Activated T-cell treated with anti-CD3 and anti-CD28 coated beads for 4 hours (primary cell): ENCODE results near the gene TTC28.

ENCODE experiments used
- DNase-seq: peaks from one replicate; pipeline ENCODE4 v3.0.0-alpha.2; 2020

Gene TTC28

DNA sequence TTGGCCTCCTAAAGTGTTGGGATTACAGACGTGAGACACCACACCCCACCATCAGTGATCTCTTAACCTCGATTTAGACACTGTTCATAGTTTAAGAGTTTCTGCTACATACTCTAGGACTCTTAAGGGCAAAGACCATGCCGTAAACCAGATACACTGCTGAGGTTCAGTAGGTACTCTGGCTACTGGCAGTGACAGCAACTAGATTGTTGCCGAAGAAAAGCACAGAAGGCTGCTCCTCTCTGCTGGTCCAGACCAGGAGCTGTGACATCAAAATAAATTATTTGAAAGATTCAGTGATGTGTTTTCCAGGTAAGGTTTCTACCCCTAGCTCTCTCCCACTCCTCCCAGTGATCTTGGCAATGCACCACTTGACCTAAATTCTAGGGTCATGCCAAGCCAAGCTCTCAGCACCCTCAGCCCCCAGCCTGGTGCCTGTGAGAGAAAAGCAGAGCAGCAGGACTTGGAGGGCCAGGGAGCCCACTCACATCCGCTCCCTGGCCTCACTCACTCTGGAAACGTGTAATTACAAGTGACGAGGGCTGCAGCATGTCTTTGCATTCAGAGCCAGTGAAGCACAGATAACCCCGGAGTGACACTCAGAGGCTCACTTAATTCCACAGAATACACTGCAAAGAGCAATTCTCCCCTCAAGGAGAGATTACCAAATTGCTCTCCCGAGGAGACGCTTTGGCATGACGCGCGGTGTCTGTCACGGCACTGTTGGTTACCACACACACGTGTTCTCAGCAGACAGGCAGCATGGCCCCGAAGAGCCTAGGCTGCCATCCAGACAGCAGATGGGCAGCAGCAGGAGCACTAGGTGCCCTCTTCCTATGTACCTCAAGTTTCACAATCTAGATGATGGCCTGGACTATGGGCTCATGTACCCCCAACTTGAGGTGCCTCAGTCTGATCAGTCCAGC lies 663.7 kb downstream of the TTC28 start:
- no peak for DNase-seq

DNA sequence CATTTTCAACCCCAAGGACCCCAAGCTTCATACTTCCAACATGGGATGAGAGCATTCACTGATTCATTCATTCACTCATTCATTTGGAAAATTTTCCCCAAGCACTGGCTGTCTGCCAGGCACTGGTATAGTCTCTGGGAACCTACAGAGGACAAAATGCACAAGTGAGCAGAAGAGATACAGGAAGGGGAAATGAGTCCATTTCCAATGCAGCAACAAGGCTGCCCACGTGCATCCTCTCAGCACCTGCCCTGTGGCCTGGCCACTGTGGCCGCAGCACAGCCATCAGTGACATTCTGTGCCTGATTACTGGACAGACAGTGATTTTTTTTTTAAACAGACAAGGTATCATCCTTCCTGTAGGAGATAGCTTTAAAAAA lies 664.6 kb downstream of the TTC28 start:
- no peak for DNase-seq

DNA sequence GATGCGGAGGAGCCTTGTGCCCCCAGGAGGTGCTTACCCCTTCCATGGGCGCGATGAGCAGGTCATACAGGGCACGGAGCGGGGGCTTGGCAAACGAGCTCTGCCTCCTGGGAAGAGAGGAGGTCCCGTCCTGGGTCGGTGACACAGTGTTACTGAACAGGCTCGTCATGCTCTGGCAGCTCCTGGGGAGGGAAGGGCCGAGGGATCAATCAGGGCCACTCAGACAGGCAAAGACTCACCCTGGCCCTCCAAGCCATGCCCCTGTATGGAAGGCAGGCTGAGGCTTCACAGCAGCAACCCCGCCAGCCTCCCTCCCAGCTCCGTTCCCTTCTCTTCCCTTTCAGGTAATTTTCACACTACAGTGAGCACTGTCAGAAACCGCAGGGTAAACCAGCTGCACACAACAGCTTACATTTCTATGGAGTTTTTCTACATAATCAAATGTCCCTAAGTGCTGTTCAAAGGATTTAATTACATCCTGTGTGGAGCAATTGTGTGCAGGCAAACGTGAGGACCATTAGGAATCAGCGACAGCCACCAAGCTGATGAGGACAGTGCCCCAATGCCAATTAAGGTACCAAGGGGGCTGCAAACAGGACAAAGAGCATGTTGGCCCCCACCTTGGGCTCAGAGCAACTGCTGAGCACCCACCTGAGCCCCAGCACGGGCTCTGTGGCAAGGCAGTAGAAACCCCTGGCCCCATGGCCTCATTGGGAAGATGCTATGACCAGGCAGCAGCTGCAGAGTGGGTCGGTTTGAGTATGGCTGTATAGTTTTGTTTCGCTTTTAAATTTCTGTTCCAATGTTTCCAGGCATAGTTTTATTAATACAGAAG lies 665.2 kb downstream of the TTC28 start:
- no peak for DNase-seq

DNA sequence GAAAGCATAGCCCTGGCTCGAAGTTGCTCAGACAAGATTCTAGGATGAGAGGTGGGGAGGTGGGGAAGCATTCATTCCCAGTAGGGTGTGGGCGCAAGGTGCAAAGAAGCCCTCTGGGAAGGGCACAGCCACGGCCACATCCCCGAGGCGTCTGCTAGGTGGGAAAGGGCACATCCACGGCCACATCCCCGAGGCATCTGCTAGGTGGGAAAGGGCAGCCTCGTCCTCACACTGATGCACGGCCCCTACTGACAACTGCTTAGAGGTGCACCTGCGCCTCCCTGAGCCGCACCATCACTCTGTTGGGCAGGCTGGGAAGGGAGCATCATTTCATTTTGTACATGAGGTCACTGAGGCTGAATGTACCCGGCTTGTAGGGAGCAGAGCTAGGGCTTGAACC lies 666.0 kb downstream of the TTC28 start:
- no peak for DNase-seq

DNA sequence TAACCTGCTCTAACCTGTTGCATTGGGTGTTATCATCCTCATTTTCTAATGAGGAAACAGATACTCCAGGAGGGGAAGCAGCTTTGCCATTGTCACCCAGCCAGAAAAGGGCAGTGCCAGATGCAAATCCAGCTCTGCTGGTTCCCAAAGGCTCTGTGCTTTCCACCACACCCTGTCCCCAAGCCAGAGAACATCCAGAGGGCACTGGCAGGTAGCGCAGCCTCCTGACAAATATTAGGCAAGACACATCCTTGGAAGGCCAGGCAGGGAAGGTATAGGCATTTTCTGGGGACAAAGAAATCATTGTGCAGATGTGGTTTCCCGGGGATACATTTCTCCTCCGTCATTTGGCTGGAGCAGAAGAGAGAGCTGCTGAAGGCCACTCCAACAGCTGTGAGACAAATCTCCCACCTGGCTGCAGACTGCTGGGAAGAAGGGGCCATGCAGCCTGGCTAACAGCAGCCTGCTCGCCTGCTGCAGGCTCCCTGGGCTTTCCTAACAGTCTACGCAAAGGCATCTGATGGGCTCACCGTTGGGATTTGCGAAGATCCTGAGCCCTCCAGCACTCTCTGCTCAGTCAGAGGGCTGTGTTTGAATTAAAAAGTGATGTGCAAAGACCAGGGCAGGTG lies 666.7 kb downstream of the TTC28 start:
- DNase-seq: no peak

DNA sequence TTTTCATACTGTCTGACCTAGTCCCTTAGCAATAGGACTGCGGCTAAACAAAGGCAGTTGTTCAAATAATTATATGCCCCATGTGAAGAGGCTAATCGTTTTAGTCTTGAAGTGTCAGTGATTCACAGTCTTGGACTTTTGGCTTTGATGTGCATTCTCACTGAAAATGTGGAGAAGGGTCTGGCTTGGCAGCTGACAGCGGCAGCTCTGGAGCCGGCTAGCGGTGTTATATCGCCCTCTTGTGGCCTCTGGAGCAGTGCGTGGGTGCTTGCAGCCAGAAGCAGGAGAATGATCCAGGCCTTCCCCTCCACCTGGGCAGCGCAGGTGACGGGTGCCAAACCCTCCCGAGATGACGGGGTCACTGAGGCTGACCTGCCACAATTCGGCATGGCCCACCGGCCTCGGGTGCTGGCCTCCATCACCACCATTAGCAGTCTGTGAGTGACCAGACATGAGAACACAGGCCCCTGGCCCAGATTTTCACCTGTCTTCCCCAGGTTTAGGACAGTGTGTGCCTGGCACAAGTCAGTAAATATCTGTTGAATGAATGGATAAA lies 670.3 kb downstream of the TTC28 start:
- peak; percentile 66 for DNase-seq

DNA sequence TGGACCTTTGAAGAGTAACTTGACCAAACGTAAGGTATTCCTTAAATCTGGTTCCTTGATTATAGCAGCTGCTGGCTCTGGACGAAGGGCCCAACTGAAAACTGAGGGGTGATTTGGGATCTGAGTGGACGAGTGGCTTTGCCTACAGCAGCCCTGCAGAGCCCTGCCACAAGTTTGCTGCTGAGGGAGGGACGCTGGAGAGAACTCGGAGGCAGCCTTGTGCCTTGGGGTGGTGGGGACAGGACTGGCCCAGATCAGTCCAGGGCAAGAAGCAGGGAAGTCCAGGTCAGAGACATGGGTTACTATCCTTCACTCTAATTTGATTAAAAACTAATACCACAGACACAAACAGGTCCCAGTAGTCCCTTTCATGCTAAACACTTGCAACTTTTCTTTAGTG lies 671.0 kb downstream of the TTC28 start:
- no peak for DNase-seq

DNA sequence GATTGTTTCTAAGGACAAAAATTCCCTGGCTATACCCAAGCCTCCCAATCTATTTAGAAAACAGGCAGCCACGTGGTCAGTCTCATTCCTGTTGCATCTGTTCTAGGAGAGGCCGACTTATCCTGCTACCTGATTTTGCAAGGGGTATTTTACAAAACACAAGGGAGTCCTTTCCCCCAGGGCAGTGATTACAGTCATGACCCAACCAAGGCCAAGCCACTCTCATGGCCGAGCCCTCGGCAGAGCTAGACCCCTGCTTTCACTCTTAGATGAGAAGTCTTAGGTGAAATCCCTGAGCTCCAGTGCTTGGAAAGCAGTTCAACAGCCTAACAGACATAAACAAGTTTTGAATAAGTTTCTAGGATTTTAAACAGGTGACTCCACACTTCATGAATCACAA lies 671.6 kb downstream of the TTC28 start:
- no peak for DNase-seq

DNA sequence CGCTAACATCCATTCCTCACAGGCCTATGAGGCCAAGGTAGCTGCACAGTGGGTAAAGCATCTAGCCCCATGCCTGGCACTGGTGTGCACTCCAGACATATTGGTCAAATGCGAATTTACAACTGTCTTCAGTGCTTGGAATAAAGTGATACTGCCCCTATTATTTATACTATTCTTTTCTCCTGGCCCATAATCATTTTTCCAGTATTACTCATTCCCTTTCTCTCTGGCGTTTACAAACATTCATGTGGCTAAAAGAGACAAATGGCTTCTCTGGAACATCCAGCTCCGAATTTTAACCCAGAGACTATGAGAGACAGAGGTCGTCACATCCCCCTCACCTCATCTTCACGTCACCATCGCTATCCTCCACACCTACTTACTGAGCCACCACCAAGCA lies 673.4 kb downstream of the TTC28 start:
- no peak for DNase-seq

DNA sequence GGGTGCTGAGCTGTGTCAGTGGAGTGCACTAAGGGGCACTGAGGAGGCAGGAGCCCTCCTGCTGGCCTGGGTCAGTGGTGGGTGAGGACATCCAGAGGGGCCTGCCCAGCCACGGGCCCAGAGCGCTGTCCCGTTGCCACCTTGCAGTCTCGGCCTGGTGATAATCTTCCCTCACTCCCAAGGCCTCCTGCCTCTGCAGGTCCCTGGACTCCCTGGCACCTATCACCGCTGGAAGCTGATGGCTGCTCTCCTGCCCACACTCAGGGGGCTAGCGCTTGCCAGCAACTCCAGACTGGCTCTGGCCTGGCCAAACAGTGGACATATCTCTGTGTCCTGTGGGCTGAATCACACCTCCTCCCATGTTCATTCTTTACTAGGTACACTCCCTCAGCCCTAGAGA lies 674.1 kb downstream of the TTC28 start:
- DNase-seq: no peak

DNA sequence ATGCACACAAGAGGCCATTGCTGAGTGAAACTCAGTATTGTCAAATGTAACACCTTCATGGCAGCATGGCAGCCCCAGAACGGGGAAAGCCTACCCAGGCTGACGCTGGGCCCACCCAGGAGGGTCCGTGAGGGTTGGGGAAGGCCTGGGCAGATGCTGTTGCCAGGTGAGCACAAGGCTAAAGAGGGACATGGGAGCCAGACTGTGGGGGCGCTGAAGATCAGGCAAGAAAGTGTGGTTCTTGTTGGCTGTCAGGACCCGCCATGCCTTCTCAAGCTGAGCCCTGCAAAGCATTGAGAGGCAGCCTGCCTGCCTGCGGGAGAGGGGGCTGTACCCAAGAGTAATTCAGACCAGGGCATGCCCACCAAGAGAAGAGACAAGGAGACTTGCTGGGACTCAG lies 675.6 kb downstream of the TTC28 start:
- no peak for DNase-seq

DNA sequence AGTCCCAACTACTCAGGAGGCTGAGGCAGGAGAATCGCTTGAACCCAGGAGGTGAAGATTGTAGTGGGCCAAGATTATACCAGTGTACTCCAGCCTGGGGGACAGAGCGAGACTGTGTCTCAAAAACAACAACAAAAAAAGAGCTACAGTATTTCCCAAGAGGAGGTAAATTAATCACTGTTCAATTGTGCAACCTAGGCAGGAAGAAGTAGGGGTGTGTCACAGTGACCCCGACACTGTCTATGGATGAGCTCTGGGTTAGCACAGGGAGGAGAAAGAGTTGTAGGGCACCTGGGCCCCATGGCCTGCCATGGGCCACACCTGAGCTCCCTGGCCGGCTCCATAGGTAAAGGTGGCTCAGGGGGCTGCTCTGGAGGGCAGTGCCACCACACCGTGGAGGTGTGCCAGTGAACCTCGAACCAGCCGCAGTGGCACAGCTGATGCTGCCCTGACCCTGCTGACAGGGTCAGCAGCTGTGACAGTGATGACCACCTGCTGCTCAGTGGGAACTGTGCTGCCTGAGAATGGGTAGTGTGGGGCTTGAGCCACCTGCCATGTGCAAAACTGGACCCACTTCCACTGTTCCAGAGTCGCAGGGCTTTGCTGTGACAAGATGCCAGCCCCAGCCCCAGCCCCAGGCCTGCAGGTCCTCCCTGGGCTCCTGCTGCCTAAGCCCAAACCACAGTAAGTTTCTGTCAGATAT lies 676.6 kb downstream of the TTC28 start:
- DNase-seq: no peak

DNA sequence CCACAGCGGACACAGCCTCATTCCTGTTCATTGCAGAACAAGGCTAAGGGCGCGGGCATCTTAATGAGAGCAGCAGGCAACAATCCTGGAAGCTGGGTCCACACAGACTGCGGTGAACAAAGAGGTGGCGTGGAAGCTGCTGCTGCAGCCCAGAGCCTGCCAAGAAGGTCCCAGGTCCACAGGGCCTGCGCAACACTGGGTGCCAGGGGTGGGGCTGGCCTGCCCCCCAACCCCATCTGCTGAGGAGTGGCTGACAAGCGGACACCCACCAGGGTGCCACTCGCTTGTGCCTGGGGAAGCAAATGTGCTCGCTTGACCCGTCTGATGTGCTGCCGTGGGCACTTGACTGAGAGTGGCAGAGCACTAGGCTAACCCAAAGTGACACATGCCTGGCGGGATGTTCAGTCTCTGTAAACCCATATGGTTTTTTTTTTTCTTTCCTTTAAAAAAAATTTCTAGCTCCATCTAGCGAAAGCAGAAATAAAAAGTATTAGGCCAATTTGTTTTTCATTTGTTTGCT lies 677.4 kb downstream of the TTC28 start:
- DNase-seq: no peak

DNA sequence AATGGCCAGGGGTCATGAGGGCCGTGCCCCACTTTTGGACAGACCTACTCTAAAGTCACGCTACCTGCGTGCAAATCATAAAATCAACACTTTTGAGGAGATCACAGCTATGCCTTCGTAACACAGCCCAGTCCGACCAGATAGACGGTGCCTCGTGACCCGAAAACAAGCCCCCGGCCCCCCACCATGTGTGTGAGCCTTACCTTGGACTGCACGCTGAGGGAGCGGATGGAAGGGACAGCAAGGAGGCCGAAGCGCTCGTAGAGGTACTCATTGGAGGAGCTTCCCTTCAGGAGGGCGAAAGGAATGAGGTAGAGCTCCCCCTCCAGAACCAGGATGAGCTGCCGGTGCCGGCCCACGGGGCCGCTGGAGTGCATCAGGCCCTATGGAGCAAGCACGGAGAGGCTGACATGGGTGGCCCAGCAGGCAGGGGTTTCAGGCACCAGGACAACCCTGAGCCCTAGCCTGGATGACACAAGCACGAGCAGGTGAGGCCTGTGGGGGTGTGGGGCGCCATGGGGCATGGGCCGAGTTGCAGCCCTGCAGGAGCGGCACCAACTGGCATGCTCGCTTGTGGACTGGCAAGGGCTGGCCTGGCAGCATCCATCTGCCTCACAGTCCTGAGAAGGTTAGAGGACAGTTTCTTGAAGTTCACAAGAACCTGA lies 678.3 kb downstream of the TTC28 start:
- no peak for DNase-seq

DNA sequence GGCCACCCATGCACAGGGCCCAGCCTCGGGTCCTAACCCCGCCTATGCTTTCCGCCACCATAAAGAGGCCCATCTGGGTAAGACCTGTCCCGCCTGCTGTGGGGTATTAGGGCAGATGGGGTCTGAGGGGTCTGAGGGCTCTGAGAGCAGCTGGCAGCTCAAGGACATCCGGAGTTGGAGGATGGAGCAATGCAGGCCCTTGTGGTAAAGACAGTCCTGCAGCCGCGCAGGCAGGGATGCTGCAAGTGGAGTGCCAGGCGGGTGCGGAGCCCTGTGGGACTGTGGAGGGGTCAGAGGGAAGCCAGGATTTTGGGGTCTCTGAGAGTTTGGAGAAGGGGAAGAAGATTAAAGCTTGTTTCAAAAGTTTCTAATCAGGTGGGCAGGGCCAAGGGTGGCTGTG lies 679.3 kb downstream of the TTC28 start:
- DNase-seq: no peak

DNA sequence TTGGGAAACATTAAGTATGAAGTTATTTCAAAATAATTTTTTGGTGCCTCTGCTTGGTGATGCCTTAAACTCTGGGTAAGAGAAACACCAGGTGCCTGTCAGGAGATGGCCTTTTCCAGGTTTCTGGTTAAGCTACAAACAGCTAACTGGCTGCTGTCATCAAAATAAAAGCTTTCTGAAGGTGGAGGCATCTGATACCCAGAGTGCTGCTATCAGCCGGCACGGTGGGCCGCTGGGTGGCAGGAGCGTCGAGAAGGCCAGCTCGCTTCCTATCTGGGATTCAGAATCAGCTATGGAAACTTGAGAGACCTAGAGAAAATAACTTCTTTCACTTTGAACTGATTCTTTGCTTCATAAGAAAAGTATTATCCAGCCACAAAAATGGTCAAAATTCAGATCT lies 679.8 kb downstream of the TTC28 start:
- DNase-seq: no peak

DNA sequence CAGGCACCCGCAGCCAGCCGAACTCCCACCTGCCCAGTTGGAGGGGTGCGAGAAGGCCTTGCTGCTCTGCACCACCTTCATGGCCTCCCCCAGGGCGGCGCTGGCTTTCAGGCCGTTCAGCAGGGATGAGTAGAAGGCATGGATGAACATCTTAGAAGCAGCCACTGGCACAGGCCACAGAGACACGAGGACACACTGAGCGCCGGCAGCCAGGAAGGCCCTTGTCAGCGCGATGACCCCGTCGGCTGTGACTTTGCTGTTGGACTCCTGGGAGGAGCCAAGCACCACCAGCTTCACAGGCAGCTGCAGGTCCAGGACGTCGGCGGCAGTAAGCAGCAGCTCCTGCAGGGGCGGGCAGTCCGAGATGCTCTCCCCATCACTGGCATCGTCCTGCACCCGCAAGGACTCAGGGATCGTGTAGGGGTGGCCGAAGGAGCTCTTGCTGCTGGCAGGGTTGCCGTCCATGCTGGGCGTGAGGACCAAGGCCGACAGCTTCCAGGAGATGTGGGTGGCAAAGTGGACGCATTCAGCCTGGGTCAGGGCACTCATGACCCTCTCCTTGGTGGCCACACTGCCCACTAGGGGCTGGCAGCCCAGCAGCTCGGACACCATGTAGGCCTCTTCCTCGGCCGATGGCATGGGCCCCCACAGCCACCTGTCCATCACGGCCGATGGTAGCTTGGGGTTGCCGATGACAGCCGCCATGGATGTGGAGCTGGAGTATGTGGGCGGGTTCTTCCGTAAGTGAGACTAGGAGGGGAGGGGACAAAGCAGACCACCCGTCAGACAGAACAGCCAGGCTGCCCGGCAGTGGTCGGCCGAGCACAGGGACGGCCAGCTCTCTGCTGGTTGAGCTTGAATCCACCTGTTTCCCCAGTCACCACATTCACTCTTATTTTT lies 680.9 kb downstream of the TTC28 start:
- DNase-seq: no peak

DNA sequence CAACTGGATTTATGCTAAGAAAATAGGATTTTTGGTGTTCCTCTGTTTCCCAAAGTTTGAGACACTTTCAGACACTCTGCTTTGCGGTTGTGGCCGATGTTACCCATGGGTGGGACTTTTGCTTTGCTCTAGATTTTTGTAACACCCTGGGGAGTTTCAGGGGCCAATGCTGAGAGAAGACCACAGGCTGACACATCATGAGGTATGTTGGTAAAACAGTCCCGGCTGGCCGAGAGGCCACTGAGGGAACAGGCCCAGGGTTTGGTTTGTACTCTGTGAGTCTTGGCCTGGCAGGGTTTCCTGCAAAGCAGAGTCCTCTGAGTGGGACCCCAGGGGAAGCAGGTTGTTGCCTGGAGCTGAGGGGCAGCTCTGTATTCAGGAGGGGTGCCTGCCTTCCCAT lies 682.1 kb downstream of the TTC28 start:
- no peak for DNase-seq

DNA sequence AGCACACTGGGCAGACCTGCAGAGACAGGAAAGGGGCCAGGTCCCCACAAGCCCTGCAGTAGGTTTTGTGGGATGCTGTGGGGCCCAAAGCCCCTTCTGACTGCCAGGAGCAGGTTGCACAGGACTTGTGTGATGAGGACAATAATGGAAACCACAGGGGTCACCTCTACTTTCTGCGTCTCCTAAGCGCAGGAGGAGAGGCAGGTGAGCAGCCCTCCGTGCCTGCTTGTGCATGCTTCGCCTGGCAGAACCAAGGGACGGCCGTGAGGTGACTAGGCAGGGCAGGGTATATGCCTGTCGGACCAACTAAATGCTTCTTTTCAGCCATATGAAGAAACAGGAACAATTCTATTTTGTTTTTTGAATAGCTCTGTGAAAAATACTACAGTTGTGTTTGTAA lies 682.7 kb downstream of the TTC28 start:
- no peak for DNase-seq

DNA sequence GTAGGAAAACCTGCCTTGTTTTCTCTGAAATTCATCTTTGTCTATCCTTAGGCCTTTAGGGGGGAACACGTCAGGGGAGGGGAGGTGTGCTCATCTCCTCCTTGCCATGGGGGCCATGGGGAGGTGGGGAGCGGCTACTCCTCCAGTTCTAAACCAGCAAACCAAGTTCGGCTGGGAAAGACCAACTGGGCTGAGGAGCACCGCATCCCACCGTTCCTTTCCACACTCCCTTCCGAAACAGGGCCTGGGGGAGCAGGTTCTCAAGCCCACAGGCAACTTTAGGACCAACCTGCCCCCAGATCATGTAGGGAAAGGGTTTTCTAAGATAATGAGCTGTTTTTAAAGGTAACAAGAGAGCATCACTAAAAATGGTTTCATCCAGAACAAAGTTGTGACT lies 683.1 kb downstream of the TTC28 start:
- DNase-seq: no peak
